Stimulated activated CD4-positive, alpha-beta T cell treated with anti-CD3 and anti-CD28 coated beads, Interleukin-12 subunit alpha, Interleukin-12 subunit beta, amount 100 ng/mL, for 48 hours (primary cell): ENCODE data around the gene FREM2.

Experiments
- DNase-seq, 3 donors: peaks; one replicate each; pipeline ENCODE4 v3.0.0-alpha.2; 2020; ENCODE audit warnings: low read depth in 2 of 3, low spot score in 1 of 3

Gene FREM2

GRCh38 chr13:38755793-38756192 is 68.9 kb downstream of the FREM2 start:
- DNase-seq: no peak

GRCh38 chr13:38758277-38758676 is 71.4 kb downstream of the FREM2 start:
- DNase-seq: no peak

GRCh38 chr13:38759390-38759789 is 72.5 kb downstream of the FREM2 start:
- no peak for DNase-seq

- DNase-seq: no peak
Measured at GRCh38 chr13:38763446-38764381, 76.8 kb downstream of the FREM2 start.

- DNase-seq: no peak
Measured at GRCh38 chr13:38766799-38767198, 79.9 kb downstream of the FREM2 start.

- DNase-seq: no peak
Measured at GRCh38 chr13:38767506-38768265, 80.8 kb downstream of the FREM2 start.

GRCh38 chr13:38769526-38769925 is 82.6 kb downstream of the FREM2 start:
- DNase-seq: no peak

- no peak for DNase-seq
Measured at GRCh38 chr13:38775085-38775484, 88.2 kb downstream of the FREM2 start.

GRCh38 chr13:38777347-38778119 is 90.7 kb downstream of the FREM2 start:
- no peak for DNase-seq

- DNase-seq: no peak
Measured at GRCh38 chr13:38781539-38781938, 94.7 kb downstream of the FREM2 start.

GRCh38 chr13:38784036-38784880 is 97.4 kb downstream of the FREM2 start:
- no peak for DNase-seq

- DNase-seq: no peak
Measured at GRCh38 chr13:38785042-38785441, 98.2 kb downstream of the FREM2 start.

- no peak for DNase-seq
Measured at GRCh38 chr13:38785490-38785889, 98.6 kb downstream of the FREM2 start.

- no peak for DNase-seq
Measured at GRCh38 chr13:38787550-38787949, 100.7 kb downstream of the FREM2 start.

- DNase-seq: no peak
Measured at GRCh38 chr13:38796890-38797289, 110.0 kb downstream of the FREM2 start.

- DNase-seq: no peak
Measured at GRCh38 chr13:38803531-38803930, 116.7 kb downstream of the FREM2 start.

- DNase-seq: no peak
Measured at GRCh38 chr13:38804061-38804460, 117.2 kb downstream of the FREM2 start.

GRCh38 chr13:38804536-38804935 is 117.7 kb downstream of the FREM2 start:
- DNase-seq: no peak

GRCh38 chr13:38814331-38814730 is 127.5 kb downstream of the FREM2 start:
- DNase-seq: no peak

GRCh38 chr13:38819053-38819452 is 132.2 kb downstream of the FREM2 start:
- DNase-seq: no peak

- no peak for DNase-seq
Measured at GRCh38 chr13:38819596-38819995, 132.7 kb downstream of the FREM2 start.
